Gastroesophageal sphincter (tissue), 4 donors: ENCODE measurements around the gene LMNA. TPM values are rescaled to one million over a fixed set of nuclear protein-coding genes. Genes with fewer than 3 reads are reported as not detected.

Experiments used
- ATAC-seq: fragments of 150-250 bp; one replicate; pipeline ENCODE4 v1.9.1; 2016; ENCODE audit warnings: mild to moderate bottlenecking, moderate library complexity
- H3K27ac ChIP-seq, 4 donors: fragments of 200-600 bp; sonication (generic) in 3 of 4; 1 replicate in 3 of 4; 2 replicates in 1 of 4; pipeline ENCODE4 v1.5.1; 2016 to 2019
- H3K27me3 ChIP-seq: fragments of 200-600 bp; sonication (generic); one replicate; pipeline ENCODE4 v1.5.1; 2019
- H3K36me3 ChIP-seq, 2 donors: fragments of 200-600 bp; sonication (generic); one replicate each; pipeline ENCODE4 v1.5.1; 2019; ENCODE audit warnings: control low read depth in 1 of 2
- H3K4me1 ChIP-seq, 3 donors: fragments of 200-600 bp; sonication (generic); 1 replicate in 2 of 3; 2 replicates in 1 of 3; pipeline ENCODE4 v1.5.1; 2016 to 2019; ENCODE audit warnings: control low read depth in 2 of 3
- H3K4me3 ChIP-seq, 2 donors: fragments of 200-600 bp; sonication (generic); one replicate each; pipeline ENCODE4 v1.5.1; 2019; ENCODE audit warnings: mild to moderate bottlenecking in 1 of 2, moderate library complexity in 1 of 2
- H3K9me3 ChIP-seq, 3 donors: fragments of 200-600 bp; sonication (generic); one replicate each; pipeline ENCODE4 v1.5.1; 2017 to 2019; ENCODE audit warnings: control low read depth in 2 of 3
- CTCF ChIP-seq, 4 experiments: fragments of 200-600 bp in 2 of 4; fragments of 450-650 bp in 2 of 4; sonication (generic) in 1 of 4; IDR thresholded peaks; one replicate each; pipeline ENCODE4 v1.5.1; 2017 to 2019; ENCODE audit warnings: antibody characterized with exemption in 4 of 4, mild to moderate bottlenecking in 2 of 4, moderate library complexity in 2 of 4
- EP300 ChIP-seq: sonication (generic); formaldehyde crosslinking; IDR thresholded peaks from one replicate; pipeline ENCODE4 v1.6.1; 2017; ENCODE audit warnings: antibody characterized with exemption, mild to moderate bottlenecking
- POLR2A ChIP-seq, 2 donors: fragments of 450-650 bp; IDR thresholded peaks; one replicate each; pipeline ENCODE4 v1.6.1; 2017; ENCODE audit warnings: antibody characterized with exemption in 2 of 2, mild to moderate bottlenecking in 2 of 2, moderate library complexity in 1 of 2
- POLR2AphosphoS5 ChIP-seq: sonication (generic); formaldehyde crosslinking; IDR thresholded peaks from one replicate; pipeline ENCODE4 v1.6.1; 2017; ENCODE audit warnings: antibody characterized with exemption
- WGBS, 2 donors: methylation state at CpG; one replicate each; pipeline ENCODE4 v1.1.5; 2018; ENCODE audit warnings: low coverage in 1 of 2; 5-methylcytosine and 5-hydroxymethylcytosine counted together
- total RNA-seq, 4 donors: library from RNA; depleted of rRNA; stranded (reverse); fragments of >200 nt; gene quantifications; one replicate each; pipeline ENCODE4 v1.1.0, GENCODE V29; 2016

LMNA gene
- total RNA-seq, 4 donors from 2014 or later: 327 to 617 (median 519) TPM

- H3K27ac ChIP-seq: no peak overlapping the region
- no peaks in the 10 kb centered on the region for H3K36me3 ChIP-seq
- TF ChIP-seq EP300: no peak
- no peak for TF ChIP-seq POLR2AphosphoS5
- no peak for TF ChIP-seq POLR2A (IDR thresholded peaks at IDR 0.05)
- 36 to 69% methylated on average over 2 of the region's 2 CpGs for WGBS, 2 donors
- no peak overlapping the region for H3K4me3 ChIP-seq
- peaks cover 15% of the 10 kb centered on the region for H3K27me3 ChIP-seq
- no peaks in the 10 kb centered on the region for H3K9me3 ChIP-seq
- ATAC-seq: no peak
- peaks cover 10 to 55% (median 24%) of the 10 kb centered on the region in 3 donors for H3K4me1 ChIP-seq
Measured at GRCh38 chr1:156145650-156146019, 31.1 kb downstream of the LMNA start.

DNA sequence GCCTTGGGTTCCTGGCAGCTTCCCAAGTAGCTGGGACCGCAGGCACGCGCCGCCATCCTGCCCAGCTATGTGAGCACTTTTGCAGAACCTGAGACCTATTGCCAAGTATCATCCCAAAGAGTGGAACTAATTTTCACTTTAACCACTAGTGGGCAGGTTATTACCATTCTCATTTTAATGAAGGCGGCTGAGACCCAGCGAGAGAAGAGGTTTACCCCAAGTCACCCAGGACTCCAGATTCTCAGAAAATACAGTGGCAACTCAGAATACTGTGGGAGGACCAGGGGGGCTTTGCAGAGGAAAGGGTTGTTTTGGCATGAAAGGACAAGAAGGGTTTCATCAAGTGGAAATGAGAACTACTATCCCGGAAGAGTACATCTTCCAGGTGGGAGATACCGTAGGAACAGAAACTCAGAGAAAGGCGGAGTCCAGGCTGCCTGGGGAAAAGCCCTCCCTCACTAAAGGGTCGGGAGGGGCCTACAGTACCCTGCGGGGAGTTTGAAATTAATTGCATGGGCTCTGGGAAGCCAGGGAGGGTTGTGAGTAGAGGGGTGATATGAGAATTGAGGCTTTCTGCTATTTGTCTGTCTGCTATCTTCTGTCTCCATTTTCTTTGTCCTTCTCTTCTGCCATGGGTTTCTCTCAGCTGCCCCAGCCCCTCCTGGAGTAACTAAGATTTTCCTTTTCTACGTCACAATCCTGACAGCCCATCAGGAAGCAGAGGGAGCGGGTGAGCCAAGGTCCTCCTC is 31.7 kb downstream of the LMNA start:
- peak; percentile 25 for TF ChIP-seq POLR2AphosphoS5
- no peak for TF ChIP-seq EP300
- TF ChIP-seq CTCF (IDR thresholded peaks at IDR 0.05): peak in 3 of 4 experiments; percentile 76 to 83 (median 81)
- Histone ChIP-seq H3K4me3 (no peak overlapping the region), H3K9me3 (no peaks in the 10 kb centered on the region), H3K36me3 (no peaks in the 10 kb centered on the region), H3K27ac (peak overlapping the region in 1 of 4 donors; percentile 3), H3K27me3 (peaks cover 20% of the 10 kb centered on the region), H3K4me1 (peaks cover 7 to 49% (median 21%) of the 10 kb centered on the region in 3 donors)
- WGBS, 2 donors: 1 to 13% methylated on average over 4 to 12 of the region's 13 CpGs
- peak; percentile 54 for ATAC-seq

DNA sequence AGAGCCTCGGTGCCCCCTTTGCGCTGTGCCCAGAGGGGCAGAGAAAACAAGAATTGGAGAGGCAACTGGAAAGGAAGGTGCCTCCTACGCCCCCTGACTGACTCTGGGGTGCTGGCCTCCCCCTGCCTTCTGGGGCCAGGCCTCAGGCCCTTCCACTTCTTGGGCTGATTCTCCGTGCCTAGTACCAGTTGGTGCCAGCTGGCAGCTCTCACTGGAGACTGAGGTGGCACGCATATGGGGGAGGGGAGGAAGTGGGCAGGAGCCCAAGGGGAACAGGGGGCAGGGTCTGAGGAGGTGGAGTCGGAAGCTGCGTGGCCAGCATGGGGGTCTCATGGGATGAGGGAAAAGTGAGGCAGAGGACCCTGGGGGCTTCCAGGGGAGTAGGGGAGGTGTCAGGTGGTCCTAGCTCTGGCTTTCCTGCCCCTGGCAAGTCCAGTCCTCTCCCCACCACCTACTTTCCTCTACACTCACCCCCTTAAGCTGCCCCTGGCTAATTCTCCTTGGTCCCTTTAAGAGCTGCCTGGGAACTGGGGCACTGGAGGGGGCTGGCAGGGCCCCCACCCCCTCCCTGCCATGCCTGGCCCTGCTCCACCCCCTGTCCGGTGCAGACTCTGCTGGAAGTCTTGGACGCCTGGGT is 32.4 kb downstream of the LMNA start:
- Histone ChIP-seq H3K4me1 (peaks cover 6 to 42% (median 14%) of the 10 kb centered on the region in 3 donors), H3K9me3 (no peaks in the 10 kb centered on the region), H3K27ac (peak overlapping the region in 1 of 4 donors; percentile 3), H3K36me3 (no peaks in the 10 kb centered on the region), H3K4me3 (no peak overlapping the region), H3K27me3 (peaks cover 26% of the 10 kb centered on the region)
- 0% methylated on average over 2 of the region's 9 CpGs; no CpG with 5 or more reads in 1 of the 2 donors for WGBS, 2 donors
- TF ChIP-seq CTCF (IDR thresholded peaks at IDR 0.05) (no peak), POLR2AphosphoS5 (no peak), EP300 (no peak)
- no peak for ATAC-seq

DNA sequence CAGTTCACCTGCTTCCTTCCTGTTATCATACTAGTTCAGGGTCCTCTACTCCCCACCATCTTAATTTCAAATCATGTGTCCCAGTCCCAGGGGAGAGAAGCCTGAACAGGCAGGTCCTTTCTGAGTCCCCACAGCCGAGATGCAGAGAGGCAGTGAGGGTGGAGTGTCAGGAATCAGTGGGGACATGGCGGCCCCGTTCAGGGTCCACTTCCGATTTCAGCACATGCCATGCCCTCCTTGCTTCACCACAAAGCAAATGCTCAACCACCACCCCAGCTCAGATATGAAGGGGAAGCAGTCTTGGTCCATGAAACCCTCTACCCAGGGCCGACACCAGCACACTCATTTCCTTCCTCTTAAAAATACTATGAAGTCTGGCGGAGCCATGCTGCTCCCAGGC is 33.7 kb downstream of the LMNA start:
- H3K9me3 ChIP-seq: no peaks in the 10 kb centered on the region
- no peak overlapping the region for H3K27ac ChIP-seq
- peaks cover 38% of the 10 kb centered on the region for H3K27me3 ChIP-seq
- no peak for ATAC-seq
- WGBS, 2 donors: 57 to 60% methylated on average over 1 to 3 of the region's 6 CpGs
- no peak overlapping the region for H3K4me3 ChIP-seq
- H3K36me3 ChIP-seq: no peaks in the 10 kb centered on the region
- peaks cover 6 to 33% (median 14%) of the 10 kb centered on the region in 3 donors for H3K4me1 ChIP-seq
- TF ChIP-seq EP300: no peak
- no peak for TF ChIP-seq POLR2A (IDR thresholded peaks at IDR 0.05)
- no peak for TF ChIP-seq CTCF (IDR thresholded peaks at IDR 0.05)
- no peak for TF ChIP-seq POLR2AphosphoS5

DNA sequence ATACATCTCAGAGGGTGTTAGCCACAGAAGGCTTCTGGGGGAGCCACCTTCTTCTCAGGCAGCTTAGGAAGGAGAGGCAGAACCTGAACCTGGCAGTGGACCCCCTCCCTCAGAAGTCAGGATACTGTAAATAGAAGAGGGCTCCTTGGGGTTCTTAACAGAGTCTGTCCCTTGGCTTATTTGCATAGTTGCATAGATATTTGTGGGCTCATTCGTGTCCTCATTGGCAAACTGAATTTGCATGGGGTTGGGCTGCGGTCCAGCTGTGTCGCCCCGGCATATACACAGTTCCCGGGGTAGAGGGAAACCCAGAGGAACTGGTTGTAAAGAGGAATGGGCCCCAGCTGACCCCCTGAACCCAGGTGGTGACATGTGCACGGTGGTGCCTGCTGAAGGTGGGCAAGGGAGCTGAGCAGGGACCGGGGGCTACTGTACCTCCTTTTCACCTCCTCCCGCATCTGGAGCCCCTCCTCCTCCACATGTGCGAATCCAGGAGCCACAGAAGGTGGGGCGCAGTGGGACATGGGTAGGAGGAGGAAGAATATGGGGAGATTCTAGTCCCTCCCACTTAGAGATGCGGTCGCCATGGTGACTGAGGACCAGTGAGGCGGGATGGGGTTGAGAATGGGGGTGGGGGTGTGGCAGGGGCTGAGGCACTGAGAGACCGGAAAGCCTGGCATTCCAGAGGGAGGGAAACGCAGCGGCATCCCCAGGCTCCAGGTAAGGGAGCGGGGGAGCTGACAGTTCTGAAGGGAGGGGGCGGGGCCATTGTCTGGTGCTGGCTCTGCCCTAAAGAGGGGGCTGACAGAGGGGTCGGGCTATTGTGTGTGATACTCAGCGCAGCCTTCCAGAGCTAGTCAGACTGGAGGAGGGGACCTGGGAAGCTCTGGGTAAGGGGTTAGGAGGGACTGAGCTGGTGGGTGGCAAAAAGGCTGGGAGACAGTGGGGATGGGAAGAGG is 35.1 kb downstream of the LMNA start:
- TF ChIP-seq CTCF (IDR thresholded peaks at IDR 0.05): no peak
- no peak for TF ChIP-seq POLR2AphosphoS5
- TF ChIP-seq EP300: no peak
- no peak for TF ChIP-seq POLR2A (IDR thresholded peaks at IDR 0.05)
- H3K9me3 ChIP-seq: no peaks in the 10 kb centered on the region
- 3 to 33% methylated on average over 6 to 8 of the region's 20 CpGs for WGBS, 2 donors
- peaks cover 6 to 23% (median 14%) of the 10 kb centered on the region in 3 donors for H3K4me1 ChIP-seq
- H3K27me3 ChIP-seq: peaks cover 41% of the 10 kb centered on the region
- no peak for ATAC-seq
- no peak overlapping the region for H3K27ac ChIP-seq
- H3K4me3 ChIP-seq: no peak overlapping the region
- H3K36me3 ChIP-seq: no peaks in the 10 kb centered on the region
